ENCODE results near the gene LARP4. TPM values are rescaled to one million over a fixed set of nuclear protein-coding genes. Genes with fewer than 3 reads are reported as not detected.

Gene LARP4
- total and polyA plus RNA-seq, 9 of the 15 experiments (the other 6 are each of a cell fraction or from before 2014, with no cell fraction given): 31.6 to 84.5 (median 52.4) TPM

- TF ChIP-seq ELF1 (tag; IDR thresholded peaks at IDR 0.05) (no peak), PRPF4 (IDR thresholded peaks at IDR 0.05; ENCODE audit: insufficient read depth, low read depth, low read length, poor library complexity, severe bottlenecking) (no peak), ZNF584 (CRISPR knock-in tag; IDR thresholded peaks at IDR 0.05; ENCODE audit: low read depth) (0 out of 2 replicates have a peak, but pooled peaks have one; percentile 24), ZNF165 (CRISPR knock-in tag; IDR thresholded peaks at IDR 0.05; ENCODE audit: borderline replicate concordance) (no peak), SMARCE1 (IDR thresholded peaks at IDR 0.05) (no peak), MYC (IDR thresholded peaks at IDR 0.05; ENCODE audit: low read depth, low read length) (no peak), MYC (CRISPR knock-in tag; IDR thresholded peaks at IDR 0.05; ENCODE audit: borderline replicate concordance, low read depth) (no peak), FUS (optimal IDR thresholded peaks at IDR 0.05; ENCODE audit: low read depth, low read length) (no peak), TRIM28 (IDR thresholded peaks at IDR 0.05) (no peak; the same call in 1 of the 2 replicates), BCL6 (CRISPR knock-in tag; IDR thresholded peaks at IDR 0.05) (no peak), ID3 (CRISPR knock-in tag; IDR thresholded peaks at IDR 0.05) (no peak), ID3 (tag; IDR thresholded peaks at IDR 0.05) (no peak), ZNF696 (CRISPR knock-in tag; conservative IDR thresholded peaks at IDR 0.05) (no peak), CHCHD3 (CRISPR knock-in tag; IDR thresholded peaks at IDR 0.05) (no peak), UBTF (IDR thresholded peaks at IDR 0.05; ENCODE audit: borderline replicate concordance in 1 of 2, low read depth in 2 of 2, low read length in 2 of 2) (no peak), MITF (IDR thresholded peaks at IDR 0.05) (no peak), ZNF830 (CRISPR knock-in tag; IDR thresholded peaks at IDR 0.05) (no peak), FOXP1 (CRISPR knock-in tag; IDR thresholded peaks at IDR 0.05) (no peak), SRSF9 (IDR thresholded peaks at IDR 0.05; ENCODE audit: borderline replicate concordance, low read depth, low read length) (no peak), AFF4 (CRISPR knock-in tag; IDR thresholded peaks at IDR 0.05) (no peak), ZC3H4 (CRISPR knock-in tag; IDR thresholded peaks at IDR 0.05; ENCODE audit: borderline replicate concordance) (no peak), ZNF212 (CRISPR knock-in tag; IDR thresholded peaks at IDR 0.05) (no peak), HEY1 (CRISPR knock-in tag; IDR thresholded peaks at IDR 0.05; ENCODE audit: borderline replicate concordance) (no peak)
These were observed 514 bp upstream of the LARP4 start (continued) for GRCh38 chr12:50400104-50400637.
